GM19372 (cell line): ENCODE measurements around the gene WDR90.
"Not testable (repeated sequence)": the region's sequence is repeated elsewhere in the genome, so short reads cannot be mapped to it uniquely, and the experiment has no call there.

Source experiments
- ATAC-seq: cut with Tn5 transposase; IDR thresholded peaks from one replicate; pipeline ENCODE4 v1.9.1; 2021; ENCODE audit warnings: mild to moderate bottlenecking, low read depth, moderate library complexity; ENCODE audit not compliant: unreplicated experiment

The WDR90 gene

GRCh38 chr16:704047-704446, 54.9 kb downstream of the WDR90 start:
- ATAC-seq: no peak

GRCh38 chr16:704552-705380, 55.6 kb downstream of the WDR90 start:
- no peak for ATAC-seq

- ATAC-seq: no peak
Measured at GRCh38 chr16:705431-706188, 56.4 kb downstream of the WDR90 start, which contains the start of gene FBXL16. FBXL16 (minus strand) TSS chr16:705801; CDS start chr16:697405, 8,396 bp downstream.

- ATAC-seq: no peak
Measured at GRCh38 chr16:706189-707061, 57.3 kb downstream of the WDR90 start.

GRCh38 chr16:707062-707538, 57.9 kb downstream of the WDR90 start:
- ATAC-seq: no peak

GRCh38 chr16:708019-708418, 58.9 kb downstream of the WDR90 start:
- no peak for ATAC-seq

- ATAC-seq: no peak
Measured at GRCh38 chr16:708959-709358, 59.8 kb downstream of the WDR90 start.

GRCh38 chr16:709566-710499, 60.7 kb downstream of the WDR90 start:
- ATAC-seq: no peak

- ATAC-seq: no peak
Measured at GRCh38 chr16:710500-711075, 61.4 kb downstream of the WDR90 start.

- ATAC-seq: no peak
Measured at GRCh38 chr16:711084-711483, 61.9 kb downstream of the WDR90 start.

GRCh38 chr16:711548-712320, 62.6 kb downstream of the WDR90 start:
- no peak for ATAC-seq

- not testable (repeated sequence) for ATAC-seq
Measured at GRCh38 chr16:712740-713250, 63.6 kb downstream of the WDR90 start.

- no peak for ATAC-seq
Measured at GRCh38 chr16:714079-714478, 64.9 kb downstream of the WDR90 start.

GRCh38 chr16:714558-715476, 65.7 kb downstream of the WDR90 start, which contains the start of gene METRN:
METRN (plus strand) TSS chr16:715118; CDS start chr16:715290, 172 bp downstream.
- ATAC-seq: peak; percentile 69

GRCh38 chr16:715477-716199, 66.5 kb downstream of the WDR90 start:
- ATAC-seq: peak; percentile 16

GRCh38 chr16:716200-716568, 67.0 kb downstream of the WDR90 start:
- ATAC-seq: no peak
